ENCODE data around the gene CMSS1.

Gene CMSS1

GRCh38 chr3:99951701-99952100 lies 134.0 kb downstream of the CMSS1 start:
- H3K4me1 ChIP-seq (ENCODE audit: insufficient read depth, low read length, severe bottlenecking) = no peaks in the 10 kb centered on the region
- H2AFZ ChIP-seq (ENCODE audit: low read length) = no peak overlapping the region
- H4K20me1 ChIP-seq (ENCODE audit: insufficient read depth, low read length) = no peaks in the 10 kb centered on the region
- no peaks in the 10 kb centered on the region for H3F3A ChIP-seq (ENCODE audit: insufficient read depth, low read length)
- H3K4me3 ChIP-seq (ENCODE audit: low read depth, low read length, poor library complexity, severe bottlenecking) = no peak overlapping the region
- no peak for TF ChIP-seq CTCF (IDR thresholded peaks at IDR 0.05; ENCODE audit: low read length)
- no peak for TF ChIP-seq EZH2 (IDR thresholded peaks at IDR 0.05; ENCODE audit: borderline replicate concordance, low read length)
- H3K79me2 ChIP-seq (ENCODE audit: insufficient read depth, low read length) = no peaks in the 10 kb centered on the region
- no peaks in the 10 kb centered on the region for H3K36me3 ChIP-seq (ENCODE audit: insufficient read depth, low read length)
- H3K27ac ChIP-seq (ENCODE audit: low read depth, low read length, poor library complexity, severe bottlenecking) = no peak overlapping the region
- H3K4me2 ChIP-seq (ENCODE audit: low read length) = no peak overlapping the region
- H3K27me3 ChIP-seq (ENCODE audit: insufficient read depth, low read length) = no peaks in the 10 kb centered on the region
- H3K9me3 ChIP-seq (ENCODE audit: low read length) = no peaks in the 10 kb centered on the region
- H3K9me2 ChIP-seq (ENCODE audit: low read depth, low read length) = no peaks in the 10 kb centered on the region
- H3K9ac ChIP-seq (ENCODE audit: low read length) = no peak overlapping the region

- Histone ChIP-seq H3K4me3 (ENCODE audit: low read depth, low read length, poor library complexity, severe bottlenecking) (no peak overlapping the region), H3K4me2 (ENCODE audit: low read length) (no peak overlapping the region), H3K27ac (ENCODE audit: low read depth, low read length, poor library complexity, severe bottlenecking) (no peak overlapping the region), H4K20me1 (ENCODE audit: insufficient read depth, low read length) (no peaks in the 10 kb centered on the region), H3K9me3 (ENCODE audit: low read length) (no peaks in the 10 kb centered on the region), H2AFZ (ENCODE audit: low read length) (no peak overlapping the region; the same call in 1 of the 2 replicates), H3K9ac (ENCODE audit: low read length) (no peak overlapping the region), H3K9me2 (ENCODE audit: low read depth, low read length) (no peaks in the 10 kb centered on the region), H3K36me3 (ENCODE audit: insufficient read depth, low read length) (no peaks in the 10 kb centered on the region), H3K27me3 (ENCODE audit: insufficient read depth, low read length) (no peaks in the 10 kb centered on the region), H3K4me1 (ENCODE audit: insufficient read depth, low read length, severe bottlenecking) (no peaks in the 10 kb centered on the region), H3F3A (ENCODE audit: insufficient read depth, low read length) (no peaks in the 10 kb centered on the region), H3K79me2 (ENCODE audit: insufficient read depth, low read length) (no peaks in the 10 kb centered on the region)
- TF ChIP-seq EZH2 (IDR thresholded peaks at IDR 0.05; ENCODE audit: borderline replicate concordance, low read length) = no peak
Observed at GRCh38 chr3:99952306-99952705, 134.6 kb downstream of the CMSS1 start.

- Histone ChIP-seq H3K4me1 (ENCODE audit: insufficient read depth, low read length, severe bottlenecking) (no peaks in the 10 kb centered on the region), H3K9ac (ENCODE audit: low read length) (no peak overlapping the region), H3K79me2 (ENCODE audit: insufficient read depth, low read length) (no peaks in the 10 kb centered on the region), H3K27me3 (ENCODE audit: insufficient read depth, low read length) (no peaks in the 10 kb centered on the region), H3K9me2 (ENCODE audit: low read depth, low read length) (no peaks in the 10 kb centered on the region), H3K27ac (ENCODE audit: low read depth, low read length, poor library complexity, severe bottlenecking) (no peak overlapping the region), H2AFZ (ENCODE audit: low read length) (no peak overlapping the region), H3K4me2 (ENCODE audit: low read length) (no peak overlapping the region), H3K9me3 (ENCODE audit: low read length) (no peaks in the 10 kb centered on the region), H3K4me3 (ENCODE audit: low read depth, low read length, poor library complexity, severe bottlenecking) (no peak overlapping the region), H3F3A (ENCODE audit: insufficient read depth, low read length) (no peaks in the 10 kb centered on the region), H3K36me3 (ENCODE audit: insufficient read depth, low read length) (no peaks in the 10 kb centered on the region), H4K20me1 (ENCODE audit: insufficient read depth, low read length) (no peaks in the 10 kb centered on the region)
- TF ChIP-seq EZH2 (IDR thresholded peaks at IDR 0.05; ENCODE audit: borderline replicate concordance, low read length) (no peak), CTCF (IDR thresholded peaks at IDR 0.05; ENCODE audit: low read length) (no peak)
Observed at GRCh38 chr3:99953596-99953995, 135.9 kb downstream of the CMSS1 start.

GRCh38 chr3:99954914-99955644 lies 137.4 kb downstream of the CMSS1 start:
- no peak overlapping the region for H3K4me3 ChIP-seq (ENCODE audit: low read depth, low read length, poor library complexity, severe bottlenecking)
- H3K4me2 ChIP-seq (ENCODE audit: low read length) = no peak overlapping the region
- no peaks in the 10 kb centered on the region for H3F3A ChIP-seq (ENCODE audit: insufficient read depth, low read length)
- H3K27me3 ChIP-seq (ENCODE audit: insufficient read depth, low read length) = no peaks in the 10 kb centered on the region
- no peaks in the 10 kb centered on the region for H3K9me3 ChIP-seq (ENCODE audit: low read length)
- H3K36me3 ChIP-seq (ENCODE audit: insufficient read depth, low read length) = no peaks in the 10 kb centered on the region
- H3K27ac ChIP-seq (ENCODE audit: low read depth, low read length, poor library complexity, severe bottlenecking) = no peak overlapping the region
- no peak overlapping the region for H3K9ac ChIP-seq (ENCODE audit: low read length)
- no peaks in the 10 kb centered on the region for H3K4me1 ChIP-seq (ENCODE audit: insufficient read depth, low read length, severe bottlenecking)
- H2AFZ ChIP-seq (ENCODE audit: low read length) = no peak overlapping the region
- TF ChIP-seq EZH2 (IDR thresholded peaks at IDR 0.05; ENCODE audit: borderline replicate concordance, low read length) (no peak), CTCF (IDR thresholded peaks at IDR 0.05; ENCODE audit: low read length) (no peak)
- no peaks in the 10 kb centered on the region for H4K20me1 ChIP-seq (ENCODE audit: insufficient read depth, low read length)
- no peaks in the 10 kb centered on the region for H3K9me2 ChIP-seq (ENCODE audit: low read depth, low read length)
- no peaks in the 10 kb centered on the region for H3K79me2 ChIP-seq (ENCODE audit: insufficient read depth, low read length)

Measured in OCI-LY1 (cell line).